Ishikawa (cell line): ENCODE results near the gene PHF2.

Experiments
- CREB1 ChIP-seq: IDR thresholded peaks from 2 replicates; pipeline ENCODE4 v1.6.1; 2012; ENCODE audit warnings: low read depth
- EP300 ChIP-seq: IDR thresholded peaks from 2 replicates; pipeline ENCODE4 v1.6.1; 2012; ENCODE audit warnings: borderline replicate concordance
- FOXM1 ChIP-seq: IDR thresholded peaks from 2 replicates; pipeline ENCODE4 v1.6.1; 2012; ENCODE audit warnings: low read depth, borderline replicate concordance
- MAX ChIP-seq: IDR thresholded peaks from 2 replicates; pipeline ENCODE4 v1.6.1; 2012
- RAD21 ChIP-seq: IDR thresholded peaks from 2 replicates; pipeline ENCODE4 v1.6.1; 2012; ENCODE audit warnings: low read depth
- REST ChIP-seq: IDR thresholded peaks from 2 replicates; pipeline ENCODE4 v1.6.1; 2012; ENCODE audit warnings: low read depth, mild to moderate bottlenecking
- TAF1 ChIP-seq: IDR thresholded peaks from 2 replicates; pipeline ENCODE4 v1.6.1; 2012; ENCODE audit warnings: low read depth, mild to moderate bottlenecking
- TEAD4 ChIP-seq: IDR thresholded peaks from 2 replicates; pipeline ENCODE4 v1.6.1; 2012
- YY1 ChIP-seq: IDR thresholded peaks from 2 replicates; pipeline ENCODE4 v1.6.1; 2012; ENCODE audit warnings: low read depth
- ZBTB7A ChIP-seq: IDR thresholded peaks from 2 replicates; pipeline ENCODE4 v1.6.1; 2012; ENCODE audit warnings: low read depth
- TF ChIP-seq, protein P1 (sequence below): IDR thresholded peaks from 2 replicates; pipeline ENCODE4 v1.6.1; 2012

DNA sequence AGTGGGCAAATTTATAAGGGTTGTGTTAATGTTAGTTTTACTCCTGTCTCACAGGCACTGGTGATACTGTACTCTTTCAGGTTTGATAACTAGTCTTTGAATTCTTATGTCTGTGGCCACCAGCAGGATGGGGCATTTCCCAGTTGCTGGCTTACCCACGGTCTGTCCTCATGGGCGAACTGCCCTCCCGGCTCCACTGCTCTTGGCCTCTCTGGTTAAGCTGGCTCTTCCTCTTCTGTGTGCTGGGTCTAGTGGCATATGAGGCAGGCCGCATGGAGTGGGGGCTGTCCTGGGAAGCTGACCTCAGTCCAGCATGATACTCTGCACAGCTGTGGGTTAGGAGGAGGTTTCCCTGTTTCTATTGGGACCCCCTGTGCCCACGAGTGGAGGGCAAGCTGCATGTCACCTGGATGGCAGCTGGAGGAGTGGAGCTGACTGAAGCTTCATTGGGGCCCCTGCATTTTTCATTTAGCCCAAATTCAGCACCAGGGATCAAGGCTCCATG lies 19.5 kb downstream of the PHF2 start:
- TF ChIP-seq TEAD4 (no peak), REST (no peak), ZBTB7A (no peak), TAF1 (no peak), CREB1 (no peak), RAD21 (no peak), MAX (no peak), EP300 (no peak), YY1 (no peak), FOXM1 (no peak)
- TF ChIP-seq, protein P1, sequence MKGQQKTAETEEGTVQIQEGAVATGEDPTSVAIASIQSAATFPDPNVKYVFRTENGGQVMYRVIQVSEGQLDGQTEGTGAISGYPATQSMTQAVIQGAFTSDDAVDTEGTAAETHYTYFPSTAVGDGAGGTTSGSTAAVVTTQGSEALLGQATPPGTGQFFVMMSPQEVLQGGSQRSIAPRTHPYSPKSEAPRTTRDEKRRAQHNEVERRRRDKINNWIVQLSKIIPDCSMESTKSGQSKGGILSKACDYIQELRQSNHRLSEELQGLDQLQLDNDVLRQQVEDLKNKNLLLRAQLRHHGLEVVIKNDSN, result no peak
